ENCODE results near the gene ATXN7L1.

Gene ATXN7L1

GRCh38 chr7:105806592-105807447 lies 69.6 kb downstream of the ATXN7L1 start:
- TF ChIP-seq SUZ12 (IDR thresholded peaks at IDR 0.05) (no peak), BHLHE40 (IDR thresholded peaks at IDR 0.05; ENCODE audit: borderline replicate concordance) (no peak), TARDBP (IDR thresholded peaks at IDR 0.05) (no peak), ELF4 (IDR thresholded peaks at IDR 0.05) (no peak), LEF1 (IDR thresholded peaks at IDR 0.05; ENCODE audit: borderline replicate concordance) (no peak), FOXK2 (IDR thresholded peaks at IDR 0.05) (no peak), ZNF384 (IDR thresholded peaks at IDR 0.05) (no peak), HDGF (IDR thresholded peaks at IDR 0.05; ENCODE audit: borderline replicate concordance) (no peak), NFRKB (IDR thresholded peaks at IDR 0.05) (no peak), CTBP1 (IDR thresholded peaks at IDR 0.05; ENCODE audit: borderline replicate concordance) (no peak), SP1 (IDR thresholded peaks at IDR 0.05) (no peak), FOXM1 (IDR thresholded peaks at IDR 0.05; ENCODE audit: borderline replicate concordance) (no peak), L3MBTL2 (conservative IDR thresholded peaks at IDR 0.05) (no peak), ARNT (IDR thresholded peaks at IDR 0.05) (no peak), PKNOX1 (IDR thresholded peaks at IDR 0.05) (no peak), FOXA1 (IDR thresholded peaks at IDR 0.05) (no peak)
- DNase-seq (ENCODE audit: extremely low spot score) = no peak
- ChIA-PET POLR2A (no interaction called here), CTCF (no interaction called here)

- ChIA-PET CTCF (no interaction called here), POLR2A (no interaction called here)
- no peak for DNase-seq (ENCODE audit: extremely low spot score)
- TF ChIP-seq CTBP1 (IDR thresholded peaks at IDR 0.05; ENCODE audit: borderline replicate concordance) (no peak), ELF4 (IDR thresholded peaks at IDR 0.05) (no peak), FOXA1 (IDR thresholded peaks at IDR 0.05) (no peak), LEF1 (IDR thresholded peaks at IDR 0.05; ENCODE audit: borderline replicate concordance) (no peak), L3MBTL2 (conservative IDR thresholded peaks at IDR 0.05) (no peak), FOXM1 (IDR thresholded peaks at IDR 0.05; ENCODE audit: borderline replicate concordance) (no peak), FOXK2 (IDR thresholded peaks at IDR 0.05) (no peak), TARDBP (IDR thresholded peaks at IDR 0.05) (no peak), BHLHE40 (IDR thresholded peaks at IDR 0.05; ENCODE audit: borderline replicate concordance) (no peak), PKNOX1 (IDR thresholded peaks at IDR 0.05) (no peak), NFRKB (IDR thresholded peaks at IDR 0.05) (no peak), ARNT (IDR thresholded peaks at IDR 0.05) (no peak), ZNF384 (IDR thresholded peaks at IDR 0.05) (no peak), HDGF (IDR thresholded peaks at IDR 0.05; ENCODE audit: borderline replicate concordance) (no peak), SUZ12 (IDR thresholded peaks at IDR 0.05) (no peak)
Measured at GRCh38 chr7:105805447-105806019, 70.9 kb downstream of the ATXN7L1 start.

DNA sequence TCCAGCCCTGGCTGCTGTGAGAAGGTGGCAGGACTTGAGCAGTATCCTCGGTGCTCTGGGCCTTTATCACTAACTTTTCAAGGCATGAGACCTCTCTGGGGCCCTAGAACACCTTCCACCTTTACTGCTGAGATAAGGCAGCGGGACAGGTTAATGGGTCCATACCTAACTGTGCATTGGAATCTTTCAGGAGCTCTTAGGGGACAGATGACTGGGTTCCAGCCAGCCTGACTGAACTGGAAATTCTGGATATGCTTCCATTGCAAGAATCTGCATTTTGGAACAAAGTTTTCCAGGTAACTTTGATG lies 73.0 kb downstream of the ATXN7L1 start:
- no peak for DNase-seq (ENCODE audit: extremely low spot score)
- no peak for TF ChIP-seq SP1 (IDR thresholded peaks at IDR 0.05)
- TF ChIP-seq FOXK2 (IDR thresholded peaks at IDR 0.05) = no peak
- TF ChIP-seq ZNF384 (IDR thresholded peaks at IDR 0.05) = no peak
- TF ChIP-seq SUZ12 (IDR thresholded peaks at IDR 0.05) = no peak
- no peak for TF ChIP-seq HDGF (IDR thresholded peaks at IDR 0.05; ENCODE audit: borderline replicate concordance)
- TF ChIP-seq NFRKB (IDR thresholded peaks at IDR 0.05) = no peak
- TF ChIP-seq LEF1 (IDR thresholded peaks at IDR 0.05; ENCODE audit: borderline replicate concordance) = no peak
- no peak for TF ChIP-seq BHLHE40 (IDR thresholded peaks at IDR 0.05; ENCODE audit: borderline replicate concordance)
- no peak for TF ChIP-seq PKNOX1 (IDR thresholded peaks at IDR 0.05)
- no peak for TF ChIP-seq FOXM1 (IDR thresholded peaks at IDR 0.05; ENCODE audit: borderline replicate concordance)
- no peak for TF ChIP-seq L3MBTL2 (conservative IDR thresholded peaks at IDR 0.05)
- TF ChIP-seq ELF4 (IDR thresholded peaks at IDR 0.05) = no peak
- no peak for TF ChIP-seq FOXA1 (IDR thresholded peaks at IDR 0.05)
- no peak for TF ChIP-seq ARNT (IDR thresholded peaks at IDR 0.05)
- TF ChIP-seq TARDBP (IDR thresholded peaks at IDR 0.05) = no peak
- ChIA-PET POLR2A (no interaction called here), CTCF (no interaction called here)

- DNase-seq (ENCODE audit: extremely low spot score) = no peak
- TF ChIP-seq NFRKB (IDR thresholded peaks at IDR 0.05) = no peak
- no peak for TF ChIP-seq LEF1 (IDR thresholded peaks at IDR 0.05; ENCODE audit: borderline replicate concordance)
- no peak for TF ChIP-seq TARDBP (IDR thresholded peaks at IDR 0.05)
- TF ChIP-seq PKNOX1 (IDR thresholded peaks at IDR 0.05) = no peak
- no peak for TF ChIP-seq BHLHE40 (IDR thresholded peaks at IDR 0.05; ENCODE audit: borderline replicate concordance)
- no peak for TF ChIP-seq ELF4 (IDR thresholded peaks at IDR 0.05)
- TF ChIP-seq FOXK2 (IDR thresholded peaks at IDR 0.05) = no peak
- TF ChIP-seq SUZ12 (IDR thresholded peaks at IDR 0.05) = no peak
- TF ChIP-seq L3MBTL2 (conservative IDR thresholded peaks at IDR 0.05) = no peak
- no peak for TF ChIP-seq HDGF (IDR thresholded peaks at IDR 0.05; ENCODE audit: borderline replicate concordance)
- no peak for TF ChIP-seq ZNF384 (IDR thresholded peaks at IDR 0.05)
- no peak for TF ChIP-seq SP1 (IDR thresholded peaks at IDR 0.05)
- no peak for TF ChIP-seq FOXA1 (IDR thresholded peaks at IDR 0.05)
- TF ChIP-seq CTBP1 (IDR thresholded peaks at IDR 0.05; ENCODE audit: borderline replicate concordance) = no peak
- TF ChIP-seq FOXM1 (IDR thresholded peaks at IDR 0.05; ENCODE audit: borderline replicate concordance) = no peak
- no peak for TF ChIP-seq ARNT (IDR thresholded peaks at IDR 0.05)
- CTCF ChIA-PET = no interaction called here
- POLR2A ChIA-PET = no interaction called here
Measured at GRCh38 chr7:105802604-105803428, 73.6 kb downstream of the ATXN7L1 start.

All from HEK293T (cell line).